ENCODE measurements around the gene OSBPL9. TPM values are rescaled to one million over a fixed set of nuclear protein-coding genes. Genes with fewer than 3 reads are reported as not detected.
A peak's percentile ranks its signal among the peaks of the same experiment; 100 is the strongest.

Gene OSBPL9
- polyA plus RNA-seq, 1 donor (not counting 4 experiments of a cell fraction or from before 2014, with no cell fraction given), result 62.7 TPM

GRCh38 chr1:51686450-51686849, 69.6 kb downstream of the OSBPL9 start:
- peak; percentile 83 for FAIRE-seq
- Histone ChIP-seq H3K27ac (ENCODE audit: control insufficient read depth, insufficient read depth, low read length) (no peak overlapping the region), H3K4me2 (ENCODE audit: control insufficient read depth, extremely low read depth, insufficient read depth, low read depth, low read length) (no peak overlapping the region), H3K9me1 (ENCODE audit: control insufficient read depth, extremely low read depth, insufficient read depth, low read length) (no peaks in the 10 kb centered on the region), H3K4me3 (ENCODE audit: control insufficient read depth in 2 of 3, extremely low read depth in 1 of 3, insufficient read depth in 2 of 3, low read depth in 1 of 3, low read length in 3 of 3) (no peak overlapping the region), H3K4me1 (ENCODE audit: control insufficient read depth, extremely low read depth, insufficient read depth, low read length) (peaks cover 4% of the 10 kb centered on the region), H4K20me1 (ENCODE audit: control insufficient read depth, extremely low read depth, insufficient read depth, low read length) (no peaks in the 10 kb centered on the region), H3K9me3 (ENCODE audit: control insufficient read depth, low read depth, low read length) (no peaks in the 10 kb centered on the region), H3K79me2 (ENCODE audit: control insufficient read depth, insufficient read depth, low read length) (peaks cover 11% of the 10 kb centered on the region), H3K36me3 (ENCODE audit: control insufficient read depth in 2 of 2, extremely low read depth in 1 of 2, insufficient read depth in 2 of 2, low read length in 2 of 2) (no peaks in the 10 kb centered on the region), H2AFZ (ENCODE audit: control insufficient read depth, low read length) (no peak overlapping the region), H3K9ac (ENCODE audit: control insufficient read depth, extremely low read depth, insufficient read depth, low read length) (no peak overlapping the region), H3K27me3 (ENCODE audit: control insufficient read depth, extremely low read depth, insufficient read depth, low read length) (no peaks in the 10 kb centered on the region)
- no peak for TF ChIP-seq CTCF (optimal IDR thresholded peaks at IDR 0.05 in 1 of 3, IDR thresholded peaks at IDR 0.05 in 1 of 3, conservative IDR thresholded peaks at IDR 0.05 in 1 of 3; ENCODE audit: extremely low read depth in 1 of 3, insufficient read depth in 2 of 3, low read length in 3 of 3)
- no peak for TF ChIP-seq EZH2 (IDR thresholded peaks at IDR 0.05; ENCODE audit: low read length)
- DNase-seq (ENCODE audit: low read depth, low spot score), result peak; percentile 65
- dilution Hi-C loops (cut with MboI; ENCODE audit: extremely low pct_ligation_motif_present, low sequenced_read_pairs), result no loop called here

- Histone ChIP-seq H4K20me1 (ENCODE audit: control insufficient read depth, extremely low read depth, insufficient read depth, low read length) (no peaks in the 10 kb centered on the region), H3K4me3 (ENCODE audit: control insufficient read depth in 2 of 3, extremely low read depth in 1 of 3, insufficient read depth in 2 of 3, low read depth in 1 of 3, low read length in 3 of 3) (no peak overlapping the region), H3K4me2 (ENCODE audit: control insufficient read depth, extremely low read depth, insufficient read depth, low read depth, low read length) (no peak overlapping the region), H3K9me3 (ENCODE audit: control insufficient read depth, low read depth, low read length) (no peaks in the 10 kb centered on the region), H2AFZ (ENCODE audit: control insufficient read depth, low read length) (no peak overlapping the region), H3K36me3 (ENCODE audit: control insufficient read depth in 2 of 2, extremely low read depth in 1 of 2, insufficient read depth in 2 of 2, low read length in 2 of 2) (no peaks in the 10 kb centered on the region), H3K27ac (ENCODE audit: control insufficient read depth, insufficient read depth, low read length) (no peak overlapping the region), H3K9ac (ENCODE audit: control insufficient read depth, extremely low read depth, insufficient read depth, low read length) (no peak overlapping the region), H3K79me2 (ENCODE audit: control insufficient read depth, insufficient read depth, low read length) (peaks cover 17% of the 10 kb centered on the region), H3K9me1 (ENCODE audit: control insufficient read depth, extremely low read depth, insufficient read depth, low read length) (peaks cover 4% of the 10 kb centered on the region), H3K27me3 (ENCODE audit: control insufficient read depth, extremely low read depth, insufficient read depth, low read length) (no peaks in the 10 kb centered on the region), H3K4me1 (ENCODE audit: control insufficient read depth, extremely low read depth, insufficient read depth, low read length) (peaks cover 23% of the 10 kb centered on the region)
- TF ChIP-seq CTCF (optimal IDR thresholded peaks at IDR 0.05 in 1 of 3, IDR thresholded peaks at IDR 0.05 in 1 of 3, conservative IDR thresholded peaks at IDR 0.05 in 1 of 3; ENCODE audit: extremely low read depth in 1 of 3, insufficient read depth in 2 of 3, low read length in 3 of 3) (no peak), EZH2 (IDR thresholded peaks at IDR 0.05; ENCODE audit: low read length) (no peak)
- DNase-seq (ENCODE audit: low read depth, low spot score) (no peak), FAIRE-seq (no peak)
- dilution Hi-C loops (cut with MboI; ENCODE audit: extremely low pct_ligation_motif_present, low sequenced_read_pairs), result no loop called here
These were observed 72.2 kb downstream of the OSBPL9 start for GRCh38 chr1:51689075-51689440.

All from keratinocyte (primary cell).